ENCODE results near the gene NUP210. TPM values are rescaled to one million over a fixed set of nuclear protein-coding genes. Genes with fewer than 3 reads are reported as not detected.

Gene NUP210
- total RNA-seq, 1 donor from 2014 or later = 4.1 TPM

DNA sequence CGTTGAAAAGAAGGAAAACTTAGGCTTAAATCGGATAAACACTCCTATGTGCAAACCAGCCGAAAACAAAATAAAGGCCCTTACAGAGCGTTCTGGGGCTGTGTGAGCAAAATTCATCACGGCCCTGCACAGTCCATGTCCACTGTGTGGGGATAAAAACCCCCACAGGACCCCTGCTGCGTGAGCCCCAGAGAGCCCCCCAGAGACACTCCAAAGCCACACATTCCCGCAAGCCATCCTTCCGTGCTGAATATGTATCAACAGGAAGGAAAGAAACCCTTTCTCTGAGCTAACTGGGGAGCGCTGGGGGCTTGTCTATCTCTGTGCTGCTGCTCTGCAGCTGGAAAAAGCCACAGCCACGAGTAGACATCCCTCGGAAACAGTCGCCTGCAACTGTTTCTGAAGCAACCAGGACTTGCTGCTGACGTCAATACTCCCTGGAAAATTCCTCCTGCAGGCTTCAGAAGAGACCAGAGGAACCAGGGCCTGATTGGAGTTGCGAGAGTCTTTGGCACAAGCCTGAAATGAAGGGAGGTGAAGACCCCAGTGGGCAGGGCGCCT is 72.7 kb downstream of the NUP210 start:
- peak; percentile 23 for DNase-seq

DNA sequence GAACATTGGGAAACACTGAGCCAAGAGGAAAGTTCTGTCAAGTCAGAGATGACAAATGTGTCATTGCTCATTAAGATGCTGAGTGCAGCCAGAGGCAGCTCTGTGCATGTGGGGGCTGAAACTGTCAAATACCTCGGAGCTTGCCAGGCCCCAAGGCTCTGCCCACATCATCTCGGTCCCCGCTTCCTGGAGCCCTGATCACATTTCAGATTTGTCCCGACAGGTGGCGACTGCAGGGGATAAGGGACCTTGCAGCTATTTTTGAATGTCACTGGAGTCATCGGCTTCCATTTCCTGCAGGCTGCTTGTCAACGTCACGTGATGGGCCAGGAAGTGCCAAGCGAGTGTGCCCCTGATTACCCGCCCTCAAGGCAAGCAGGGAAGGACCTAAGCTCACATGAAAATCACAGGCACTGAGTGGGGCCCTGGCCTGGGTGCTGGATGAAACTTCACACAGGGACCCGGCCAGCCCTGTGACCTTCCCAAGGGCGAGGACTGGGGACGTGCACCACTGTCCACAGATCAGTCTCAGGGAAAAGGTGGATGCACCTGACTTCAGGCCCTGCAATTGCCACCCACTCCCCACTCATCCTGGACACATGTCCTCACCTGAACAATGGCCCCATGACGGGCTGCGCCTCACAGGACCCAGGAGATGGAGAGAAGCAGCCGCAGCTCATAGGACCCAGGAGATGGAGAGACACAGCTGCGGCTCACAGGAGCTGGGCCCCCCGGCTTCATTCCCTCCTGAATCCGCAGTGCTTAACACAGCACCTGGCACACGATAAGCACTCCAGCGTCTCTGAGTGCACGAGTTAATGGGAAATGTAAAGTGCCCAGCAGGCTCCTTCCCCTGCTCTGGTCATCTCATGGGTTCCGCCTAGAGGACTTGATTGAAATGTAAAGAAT is 73.4 kb downstream of the NUP210 start:
- no peak for DNase-seq

DNA sequence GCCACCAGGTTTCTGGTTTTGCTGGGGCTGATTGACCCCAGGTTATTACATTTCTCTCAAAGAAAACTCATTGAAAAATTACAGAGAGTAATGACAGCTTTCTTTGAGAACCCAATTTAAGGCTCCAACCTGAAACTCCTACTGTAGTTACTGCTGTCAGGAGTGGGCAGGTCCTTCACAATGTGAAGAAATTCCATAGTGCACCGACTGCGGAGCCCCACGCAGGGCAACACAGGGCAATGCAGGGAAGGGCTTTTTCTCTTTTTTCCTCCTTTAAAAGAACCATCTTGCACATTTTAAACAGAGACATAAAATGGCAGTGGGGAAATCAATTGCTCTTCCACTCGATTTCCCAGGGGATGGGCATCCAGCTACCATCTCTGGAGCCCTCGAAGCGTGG is 74.3 kb downstream of the NUP210 start:
- DNase-seq = no peak

DNA sequence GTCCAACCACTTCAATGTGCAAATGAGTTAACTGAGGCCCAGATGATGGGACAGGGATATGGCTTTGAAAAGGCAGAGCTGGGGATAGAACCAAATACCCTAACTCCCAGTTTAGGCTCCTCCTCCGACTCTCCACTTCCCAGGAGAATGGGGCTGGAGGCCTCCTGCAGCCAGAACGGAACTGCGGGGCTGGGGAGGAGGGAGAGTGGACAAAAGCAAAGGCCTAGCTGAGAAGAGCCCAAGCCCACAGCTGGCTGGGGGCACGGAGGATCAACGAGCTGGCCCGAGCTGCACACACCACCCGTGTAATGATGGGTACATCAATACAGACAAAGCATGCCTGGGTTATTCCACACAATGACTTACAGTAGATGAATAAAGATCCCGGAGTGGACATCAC is 74.8 kb downstream of the NUP210 start:
- DNase-seq = no peak

DNA sequence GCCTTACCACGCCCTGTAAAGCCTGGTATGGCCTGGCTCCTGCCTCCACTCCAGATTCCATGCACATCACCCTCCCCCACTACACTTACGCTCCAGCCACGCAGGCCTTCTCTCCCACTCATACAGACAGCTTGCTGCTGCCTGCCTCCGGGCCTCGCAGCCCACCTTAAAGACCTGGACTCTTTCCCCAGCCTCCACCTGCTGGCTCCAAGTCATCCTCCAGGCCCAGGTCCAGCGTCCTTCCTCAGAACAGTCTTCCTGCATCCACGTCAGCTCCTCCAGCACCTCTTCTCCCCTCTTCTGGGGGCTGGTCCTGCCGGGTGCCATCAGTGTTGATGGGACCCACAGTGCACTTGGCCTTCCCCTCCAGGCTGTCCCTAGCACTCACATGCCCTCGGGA is 75.5 kb downstream of the NUP210 start:
- DNase-seq = no peak

DNA sequence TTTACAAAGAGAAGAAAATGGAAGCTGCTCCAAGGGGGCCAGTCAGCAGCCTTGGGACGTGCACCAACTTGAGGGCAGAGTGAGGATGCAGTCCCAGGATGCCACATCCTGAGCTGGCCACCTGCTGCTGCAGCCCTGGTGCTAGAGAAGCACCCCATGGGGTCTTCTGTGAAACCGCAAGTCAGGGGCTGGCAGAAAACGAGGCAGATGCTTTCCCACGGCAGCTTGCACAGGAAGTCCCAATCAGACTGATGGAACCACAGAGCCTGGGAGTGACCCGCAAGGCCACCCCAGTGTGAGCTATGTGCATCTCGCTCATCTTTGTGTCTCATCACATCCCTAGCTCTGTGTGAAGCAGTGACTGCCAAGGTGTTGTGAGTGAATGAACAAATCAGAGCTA is 76.5 kb downstream of the NUP210 start:
- DNase-seq = no peak

DNA sequence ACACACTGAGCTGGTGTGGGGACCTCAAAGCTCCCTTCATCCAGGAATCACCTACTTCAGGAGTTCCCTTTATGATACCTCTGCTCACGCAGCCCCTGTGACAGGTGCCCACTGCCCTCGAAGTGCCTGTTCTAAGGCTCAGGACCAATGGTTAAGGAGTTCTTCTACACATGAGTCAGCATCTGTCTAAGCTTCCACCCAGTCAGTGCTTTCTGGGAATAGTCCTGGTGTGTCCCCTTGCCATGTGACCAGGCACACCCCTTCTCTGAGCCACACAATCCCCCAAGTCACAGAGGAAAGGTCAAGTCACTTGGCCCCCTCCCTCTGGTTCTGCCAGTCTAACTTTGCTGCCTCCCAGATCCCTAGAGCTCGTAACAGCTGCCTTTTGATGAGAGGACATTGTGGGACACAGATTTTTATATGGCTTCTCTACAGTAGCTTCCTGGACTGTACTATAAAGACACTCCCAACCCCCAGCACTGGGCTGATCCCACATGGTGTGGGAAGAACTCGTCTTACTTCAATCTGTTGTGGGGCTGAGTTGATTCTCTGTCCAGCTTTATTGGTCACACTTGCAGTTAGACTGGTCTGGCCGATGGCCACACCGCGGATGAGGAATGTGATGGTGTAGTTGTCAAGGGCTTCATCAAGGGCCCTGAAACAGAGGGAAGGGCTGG is 78.8 kb downstream of the NUP210 start:
- DNase-seq = no peak

DNA sequence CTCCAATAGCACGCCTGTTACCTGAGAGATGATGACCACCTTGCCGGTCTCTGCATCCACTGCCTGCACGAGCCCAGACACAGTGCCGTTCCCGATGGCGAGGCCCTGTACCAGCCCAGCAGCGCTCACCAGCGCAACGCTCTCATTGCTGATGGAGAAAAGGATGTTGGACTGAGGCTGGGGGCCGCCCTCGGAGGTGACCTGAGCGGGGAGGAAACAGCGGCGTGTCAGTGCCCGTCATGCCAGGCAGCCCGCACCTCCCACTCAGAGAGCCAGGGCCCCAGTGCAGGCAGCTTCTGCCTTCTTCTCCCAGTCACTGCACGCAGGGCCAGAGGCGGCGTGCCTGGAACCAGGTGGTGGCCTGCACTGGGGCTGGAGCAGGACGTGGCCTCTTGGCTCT is 80.3 kb downstream of the NUP210 start:
- DNase-seq = no peak

DNA sequence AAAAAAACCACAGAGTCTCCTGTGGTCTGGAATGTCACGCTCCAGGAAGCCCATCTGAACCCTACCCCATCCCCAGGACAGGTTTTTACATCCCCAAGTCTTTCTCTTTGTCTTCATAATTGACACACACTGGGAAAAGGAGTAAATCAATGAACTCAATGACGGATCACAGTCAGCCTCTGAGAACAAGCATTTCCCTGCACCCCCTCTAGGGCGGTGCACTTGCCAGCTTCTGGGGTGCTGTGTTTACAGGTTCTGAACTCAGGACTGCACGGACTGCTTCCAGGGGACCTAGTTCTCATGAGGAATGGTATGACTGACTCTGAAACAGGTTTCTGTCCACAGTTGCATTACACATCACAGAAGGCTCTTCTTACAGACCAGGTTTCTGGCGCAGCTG is 81.1 kb downstream of the NUP210 start:
- DNase-seq = no peak

DNA sequence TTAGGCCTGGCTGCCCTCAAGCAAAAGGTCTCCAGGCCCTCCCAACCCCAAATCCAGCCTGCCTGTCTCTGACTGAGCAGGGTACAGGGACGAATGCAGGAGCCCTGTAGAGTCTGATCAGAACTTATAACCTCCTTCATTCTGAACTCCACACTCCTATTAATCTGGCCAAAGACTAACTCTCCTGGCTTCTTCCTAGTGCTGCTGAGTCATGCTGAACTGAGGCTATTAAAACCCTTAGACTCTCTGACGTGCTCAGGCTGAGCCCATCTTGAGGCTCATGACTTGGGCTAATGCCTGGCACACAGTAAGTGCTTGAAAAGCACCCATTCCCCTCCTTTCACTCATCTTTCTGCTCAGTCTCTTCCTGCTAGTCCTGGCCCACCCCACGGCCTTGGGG is 81.9 kb downstream of the NUP210 start:
- no peak for DNase-seq

DNA sequence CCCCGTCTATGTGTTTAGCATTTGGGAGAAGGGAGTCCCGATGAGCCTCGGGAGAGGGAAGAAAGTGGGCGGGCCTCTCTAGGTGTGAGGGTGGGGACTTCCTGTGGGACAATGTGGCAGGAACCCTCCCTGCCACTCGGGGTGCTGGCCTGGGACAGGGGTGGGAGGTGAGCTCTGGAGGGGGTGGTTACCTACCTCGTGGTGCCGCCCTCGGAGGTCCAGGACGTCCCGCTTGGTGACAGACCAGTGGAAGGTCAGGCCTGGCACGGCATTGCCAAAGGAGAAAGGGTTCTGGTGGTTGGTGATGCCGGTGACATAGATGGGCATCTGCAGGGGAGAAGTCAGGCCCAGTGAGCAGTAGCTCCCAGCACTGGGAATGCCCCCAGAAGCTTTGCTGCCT is 83.5 kb downstream of the NUP210 start:
- DNase-seq = no peak

DNA sequence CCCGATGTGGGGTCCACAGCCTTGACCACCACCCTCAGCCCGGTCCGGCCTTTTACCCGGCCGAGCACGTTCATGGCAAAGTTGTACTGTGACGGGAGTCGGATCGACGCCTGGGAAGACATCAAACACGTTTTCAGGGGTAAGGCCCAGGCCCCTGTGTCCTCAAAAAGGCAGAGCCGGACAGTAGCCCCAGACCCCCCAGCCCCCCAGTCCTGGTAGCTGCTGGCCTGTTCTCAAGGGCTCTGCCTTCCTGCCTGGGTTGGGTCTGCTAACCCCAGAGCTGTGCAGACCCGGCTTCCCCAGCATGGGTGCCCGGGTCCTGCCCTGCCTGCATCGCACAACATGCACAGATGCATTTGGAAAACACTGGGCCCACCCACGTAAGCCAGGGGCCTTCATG is 84.6 kb downstream of the NUP210 start:
- no peak for DNase-seq

DNA sequence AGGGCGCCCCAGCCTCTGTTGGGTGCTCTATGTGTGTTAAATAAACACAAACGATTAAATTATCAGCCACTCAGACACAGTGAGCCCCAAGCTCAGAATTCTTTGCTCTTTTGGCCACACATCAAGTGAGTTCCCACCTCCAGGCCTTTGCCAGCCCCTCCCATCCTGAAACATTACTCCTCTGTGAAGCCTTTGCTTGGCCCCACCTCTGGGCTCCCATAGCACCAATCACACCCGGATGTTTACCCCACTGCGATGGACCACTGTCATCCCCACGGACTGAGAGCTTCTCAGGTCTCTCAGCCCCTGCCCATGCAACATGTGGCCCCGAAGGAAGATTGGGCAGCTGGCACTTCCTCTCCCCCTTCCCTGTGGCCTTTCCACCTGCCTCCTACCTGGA is 85.1 kb downstream of the NUP210 start:
- no peak for DNase-seq

DNA sequence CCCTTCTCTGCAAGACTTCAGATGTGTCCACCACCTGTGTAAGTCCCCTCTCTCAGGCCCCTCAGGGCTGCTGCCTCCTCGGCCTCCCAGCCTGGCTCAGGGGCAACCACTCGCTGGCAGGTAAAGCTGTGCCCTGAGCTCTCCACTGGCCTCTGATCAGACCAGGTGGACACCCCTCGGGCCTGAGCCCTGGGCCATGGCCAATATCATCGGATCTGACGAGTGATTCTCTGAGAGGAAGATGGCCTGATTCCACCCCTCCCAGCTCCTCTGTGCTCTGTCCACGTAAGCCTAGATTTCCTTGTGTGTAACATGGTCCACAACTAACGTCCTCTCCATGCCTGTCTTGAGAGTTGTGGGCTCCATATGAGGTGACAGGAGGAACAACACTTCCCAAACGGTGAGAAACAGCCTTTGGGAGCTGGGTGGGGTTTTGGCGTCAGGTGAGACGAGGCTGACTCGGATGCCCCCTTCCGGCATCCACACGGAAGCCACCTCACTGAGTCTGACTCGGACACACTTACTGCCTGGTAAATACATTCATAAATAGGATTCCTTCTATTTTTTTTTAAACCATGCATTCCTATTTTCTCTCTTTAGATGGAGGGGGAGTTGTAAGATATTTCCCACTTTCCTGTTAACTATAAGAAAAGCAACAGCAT is 86.8 kb downstream of the NUP210 start:
- DNase-seq = no peak

DNA sequence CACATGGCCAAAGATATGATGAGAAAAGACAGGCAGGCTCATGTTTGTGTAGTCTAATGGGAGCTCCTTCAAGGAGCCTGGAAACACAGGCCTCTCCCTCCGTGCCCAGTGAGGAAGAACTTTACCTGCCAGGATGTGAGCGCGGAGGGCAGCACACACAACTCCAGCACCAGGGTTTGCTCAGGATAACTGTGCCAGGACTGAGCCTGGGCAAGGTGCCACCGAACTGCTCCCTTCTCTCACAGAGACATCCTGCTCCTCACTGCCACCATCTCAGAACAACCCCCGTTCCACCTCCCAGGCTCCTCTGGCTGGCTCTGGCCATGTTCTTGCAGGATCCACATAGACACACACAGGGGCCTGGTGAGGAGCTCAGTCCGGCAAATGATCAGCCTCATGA is 87.4 kb downstream of the NUP210 start:
- no peak for DNase-seq

DNA sequence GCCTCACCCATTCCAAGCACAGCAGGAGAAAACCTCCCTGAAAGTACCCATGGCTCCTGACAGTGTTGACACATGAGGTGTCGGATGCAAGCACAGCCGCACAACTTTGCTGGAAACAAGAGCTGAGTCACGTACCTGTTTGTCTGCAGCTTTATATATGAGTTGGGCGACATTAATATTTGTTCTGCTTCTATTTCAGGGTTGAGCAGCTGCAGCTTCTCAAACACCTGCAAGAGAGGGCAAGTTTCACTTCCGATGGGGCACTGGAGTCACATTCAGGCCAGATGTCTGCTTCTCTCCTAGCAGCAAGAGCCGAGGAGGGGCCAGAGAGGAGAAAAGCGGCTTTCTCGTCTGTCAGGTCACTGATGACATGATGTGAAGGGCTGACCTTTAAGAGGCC is 88.0 kb downstream of the NUP210 start:
- no peak for DNase-seq

DNA sequence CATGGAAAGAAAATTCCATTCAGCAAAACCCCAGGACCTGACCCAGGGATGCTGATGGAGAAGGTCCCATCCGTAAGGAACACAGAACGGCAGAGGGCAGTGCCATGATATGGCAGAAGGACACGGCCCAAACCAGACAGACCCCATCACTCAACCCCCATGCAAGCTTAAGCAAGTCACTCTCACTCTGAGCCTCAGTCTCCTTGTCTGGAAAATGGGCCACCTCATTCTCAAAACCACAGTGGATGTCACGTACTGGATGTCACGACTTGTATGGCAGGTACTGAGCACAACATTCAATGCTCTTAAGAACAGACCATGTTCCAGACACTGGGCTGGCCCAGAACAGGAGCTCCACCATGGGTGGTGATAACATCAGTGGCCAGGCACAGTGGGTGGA is 90.4 kb downstream of the NUP210 start:
- DNase-seq = no peak

DNA sequence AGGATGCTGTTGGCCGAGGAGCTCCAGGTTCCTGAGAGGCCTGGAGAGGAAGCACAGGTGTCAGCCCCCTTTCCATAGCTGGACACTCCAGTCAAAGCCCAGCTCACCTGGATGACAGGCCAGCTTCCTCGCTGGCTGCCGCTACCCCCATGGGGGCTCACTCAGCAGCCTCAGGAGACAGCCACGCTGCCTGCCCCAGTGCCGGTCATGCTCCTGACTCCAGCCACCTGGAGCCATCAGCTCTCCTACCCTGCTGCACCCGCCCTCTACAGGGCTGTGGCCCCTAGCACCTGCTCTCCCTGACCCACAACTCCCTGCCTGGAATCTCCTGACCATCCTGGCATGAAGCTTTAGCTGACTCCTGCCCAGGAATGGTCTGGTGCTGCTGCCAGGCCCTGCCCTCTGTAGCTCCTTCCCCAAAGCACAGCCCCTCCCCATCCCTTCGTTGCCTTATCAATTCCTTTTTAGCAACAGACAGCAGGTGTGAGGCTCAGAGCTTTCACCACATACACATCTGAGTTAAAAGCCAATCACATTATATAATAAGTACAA is 94.2 kb downstream of the NUP210 start:
- DNase-seq = no peak

DNA sequence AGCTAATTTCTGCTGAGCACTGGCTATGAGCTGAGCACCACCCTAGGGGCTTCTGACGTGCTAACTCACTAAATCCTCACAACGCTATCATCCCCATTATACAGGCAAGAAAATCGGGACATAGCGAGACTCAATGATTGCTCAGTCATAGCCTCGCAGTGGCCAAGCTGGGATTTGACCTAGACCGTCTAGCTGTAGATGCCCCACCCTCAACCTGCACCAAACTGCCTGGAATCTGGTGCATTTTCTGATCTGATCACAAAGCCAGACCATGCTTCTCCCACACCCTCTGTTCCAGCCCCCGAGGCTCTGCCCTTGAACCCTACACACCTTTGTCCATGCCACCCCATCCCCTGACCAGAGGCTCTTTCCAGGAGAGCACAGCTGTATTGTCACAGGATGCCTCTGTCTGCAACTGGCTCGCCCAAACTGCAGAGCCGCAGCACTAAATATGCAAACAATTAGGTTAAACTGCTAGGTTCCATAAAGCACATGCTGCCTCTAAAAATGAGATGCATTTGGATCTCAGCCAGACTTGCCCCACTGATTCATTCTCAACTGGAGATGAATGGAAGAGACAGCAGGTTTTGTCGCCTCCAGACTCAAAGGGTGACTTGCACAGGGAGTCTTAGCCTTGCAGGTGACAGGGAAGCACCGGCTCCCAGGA is 95.2 kb downstream of the NUP210 start:
- no peak for DNase-seq

DNA sequence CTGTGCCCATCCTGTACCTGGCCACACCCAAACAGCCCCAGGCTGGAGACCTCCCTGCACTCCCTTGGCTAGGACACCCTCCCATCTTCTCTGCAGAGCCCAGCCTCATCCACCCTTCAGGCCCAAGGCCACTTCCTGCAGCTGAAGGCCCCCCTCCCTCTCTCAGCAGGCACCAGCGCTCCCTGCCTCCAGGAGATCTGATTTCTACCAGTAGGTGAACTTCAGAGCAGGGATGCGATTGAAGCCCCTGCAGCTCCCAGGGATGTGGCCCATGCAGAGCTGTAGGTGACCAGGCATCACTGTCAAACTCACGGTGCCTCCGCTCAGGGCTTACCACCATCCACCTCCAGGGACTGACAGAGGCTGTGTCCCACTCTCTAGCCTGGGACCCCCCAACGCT is 96.3 kb downstream of the NUP210 start:
- DNase-seq = no peak

DNA sequence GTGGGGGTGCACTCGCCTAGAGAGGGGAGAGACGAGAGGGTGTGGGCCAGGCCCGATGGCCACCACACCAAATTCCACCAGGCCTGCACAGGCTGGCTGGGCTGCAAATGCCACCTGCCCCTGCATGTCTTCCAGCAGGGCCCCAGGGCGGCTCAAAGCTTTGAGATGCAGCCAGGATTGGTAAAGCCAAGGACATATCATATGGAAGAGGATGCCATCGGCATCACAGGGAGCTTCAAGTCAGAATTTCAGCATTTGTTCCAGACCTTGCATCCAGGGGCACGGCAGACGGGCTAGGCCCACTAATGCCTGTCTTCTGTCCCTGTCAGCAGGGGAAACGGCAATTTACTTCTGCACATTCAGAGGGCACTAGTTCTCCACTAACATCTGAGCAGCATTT is 97.8 kb downstream of the NUP210 start:
- no peak for DNase-seq

DNA sequence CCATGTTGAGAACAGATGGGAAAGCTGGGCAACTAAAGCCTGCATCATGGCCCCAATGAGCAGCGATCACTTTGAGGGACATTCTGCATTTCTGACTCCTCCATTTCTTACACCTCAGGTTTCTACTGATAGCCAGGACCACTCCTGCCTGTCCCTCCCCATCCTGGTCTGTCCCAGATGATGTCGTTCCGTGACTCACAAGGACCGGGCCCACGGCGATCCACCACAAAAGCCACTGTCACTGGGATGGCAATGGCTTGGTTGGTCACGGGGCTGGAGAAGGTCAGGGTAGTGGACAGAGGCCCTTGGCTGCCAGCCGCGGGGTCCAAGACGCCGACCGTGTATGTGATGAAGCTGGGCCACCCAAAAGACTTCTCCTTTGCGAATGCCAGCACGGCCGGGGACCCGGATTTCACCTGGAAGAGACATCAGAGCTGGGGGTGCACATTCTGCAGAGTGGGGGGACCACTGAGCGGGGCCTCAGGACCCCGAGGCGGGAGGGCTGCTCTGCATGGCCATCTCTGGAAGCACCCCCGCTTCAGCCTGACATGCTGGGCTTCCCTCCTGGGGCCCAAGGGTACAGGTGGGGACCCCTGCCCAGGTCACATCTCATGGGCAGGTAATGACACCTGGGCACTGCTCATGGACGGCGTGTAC is 100.4 kb downstream of the NUP210 start:
- DNase-seq = no peak
